ENCODE results near the gene PRKG1.

GRCh38 chr10:51649064-51649463, 574.8 kb downstream of the PRKG1 start:
- TF ChIP-seq RAD21 (IDR thresholded peaks at IDR 0.05; ENCODE audit: low read depth) (no peak), EP300 (IDR thresholded peaks at IDR 0.05; ENCODE audit: borderline replicate concordance) (no peak), REST (IDR thresholded peaks at IDR 0.05; ENCODE audit: low read depth) (no peak)

All from Ishikawa (cell line).